ENCODE results near the gene ANKS1B.
"Not testable (repeated sequence)": the region's sequence is repeated elsewhere in the genome, so short reads cannot be mapped to it uniquely, and the experiment has no call there.

Gene ANKS1B

DNA sequence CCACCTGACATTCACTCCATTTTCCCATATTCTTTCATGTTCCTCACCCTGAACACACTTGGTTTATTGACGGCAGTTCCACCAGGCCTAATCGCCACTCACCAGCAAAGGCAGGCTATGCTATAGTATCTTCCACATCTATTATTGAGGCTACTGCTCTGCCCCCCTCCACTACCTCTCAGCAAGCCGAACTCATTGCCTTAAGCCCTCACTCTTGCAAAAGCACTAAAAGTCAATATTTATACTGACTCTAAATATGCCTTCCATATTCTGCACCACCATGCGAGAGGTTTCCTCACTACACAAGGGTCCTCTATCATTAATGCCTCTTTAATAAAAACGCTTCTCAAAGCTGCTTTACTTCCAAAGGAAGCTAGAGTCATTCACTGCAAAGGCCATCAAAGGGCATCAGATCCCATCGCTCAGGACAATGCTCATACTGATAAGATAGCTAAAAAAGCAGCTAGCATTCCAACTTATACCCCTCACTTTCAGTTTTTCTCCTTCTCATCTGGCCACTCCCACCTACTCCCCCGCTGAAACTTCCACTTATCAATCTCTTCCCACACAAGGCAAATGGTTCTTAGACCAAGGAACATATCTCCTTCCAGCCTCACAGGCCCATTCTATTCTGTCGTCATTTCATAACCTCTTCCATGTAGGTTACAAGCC is 265.2 kb downstream of the ANKS1B start:
- H3K27me3 ChIP-seq (replicated peaks in 2 of 5; ENCODE audit: control insufficient read depth in 4 of 5, insufficient read depth in 5 of 5, low read length in 4 of 5); H3K27ac ChIP-seq (ENCODE audit: insufficient read depth in 1 of 2, low read depth in 1 of 2, low read length in 2 of 2, poor library complexity in 1 of 2, severe bottlenecking in 2 of 2); H3K36me3 ChIP-seq (ENCODE audit: control insufficient read depth in 4 of 4, insufficient read depth in 4 of 4, low read length in 3 of 4); DNase-seq; CTCF ChIA-PET; H3K4me1 ChIP-seq (ENCODE audit: control extremely low read depth in 1 of 4, control insufficient read depth in 4 of 4, insufficient read depth in 4 of 4, low read length in 3 of 4); H3K9me3 ChIP-seq (ENCODE audit: control extremely low read depth in 1 of 5, control insufficient read depth in 4 of 5, insufficient read depth in 2 of 5, low read depth in 1 of 5, low read length in 4 of 5); POLR2A ChIA-PET; H3K4me3 ChIP-seq (ENCODE audit: control insufficient read depth in 1 of 7, extremely low read depth in 1 of 7, insufficient read depth in 4 of 7, low read depth in 2 of 7, low read length in 6 of 7): not testable (repeated sequence)
- WGBS (ENCODE audit: insufficient coverage), result 85% methylated on average over 7 of the region's 8 CpGs

DNA sequence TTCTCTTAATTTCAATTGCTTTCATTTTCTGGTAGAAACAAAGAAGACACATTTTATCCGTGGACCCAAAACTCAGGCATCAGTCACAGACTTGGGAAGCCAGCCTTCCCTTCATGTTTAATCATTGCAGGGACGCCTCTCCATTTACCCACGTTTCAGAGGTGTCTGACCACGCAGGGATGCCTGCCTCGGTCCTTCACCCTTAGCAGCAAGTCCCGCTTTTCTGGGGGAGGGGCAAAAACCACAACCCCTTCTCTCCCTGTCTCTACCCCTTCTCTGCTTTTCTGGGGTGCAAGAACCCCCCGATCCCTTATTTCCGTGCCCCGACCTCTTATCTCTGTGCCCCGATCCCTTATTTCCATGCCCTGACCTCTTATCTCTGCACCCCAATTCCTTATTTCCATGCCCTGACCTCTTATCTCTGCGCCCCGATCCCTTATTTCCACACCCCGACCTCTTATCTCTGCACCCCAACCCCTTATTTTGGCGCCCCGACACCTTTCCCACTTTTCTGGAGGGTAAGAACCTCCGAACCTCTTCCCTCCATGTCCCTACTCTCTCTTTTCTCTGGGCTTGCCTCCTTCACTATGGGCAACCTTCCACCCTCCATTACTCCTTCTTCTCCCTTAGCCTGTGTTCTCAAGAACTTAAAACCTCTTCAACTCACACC is 268.8 kb downstream of the ANKS1B start:
- H3K27ac ChIP-seq (ENCODE audit: insufficient read depth in 1 of 2, low read depth in 1 of 2, low read length in 2 of 2, poor library complexity in 1 of 2, severe bottlenecking in 2 of 2); DNase-seq; POLR2A ChIA-PET; H3K4me1 ChIP-seq (ENCODE audit: control extremely low read depth in 1 of 4, control insufficient read depth in 4 of 4, insufficient read depth in 4 of 4, low read length in 3 of 4); H3K36me3 ChIP-seq (ENCODE audit: control insufficient read depth in 4 of 4, insufficient read depth in 4 of 4, low read length in 3 of 4); H3K9me3 ChIP-seq (ENCODE audit: control extremely low read depth in 1 of 5, control insufficient read depth in 4 of 5, insufficient read depth in 2 of 5, low read depth in 1 of 5, low read length in 4 of 5); CTCF ChIA-PET; H3K27me3 ChIP-seq (replicated peaks in 2 of 5; ENCODE audit: control insufficient read depth in 4 of 5, insufficient read depth in 5 of 5, low read length in 4 of 5); H3K4me3 ChIP-seq (ENCODE audit: control insufficient read depth in 1 of 7, extremely low read depth in 1 of 7, insufficient read depth in 4 of 7, low read depth in 2 of 7, low read length in 6 of 7): not testable (repeated sequence)
- WGBS (ENCODE audit: insufficient coverage), result 91% methylated on average over 13 of the region's 16 CpGs

DNA sequence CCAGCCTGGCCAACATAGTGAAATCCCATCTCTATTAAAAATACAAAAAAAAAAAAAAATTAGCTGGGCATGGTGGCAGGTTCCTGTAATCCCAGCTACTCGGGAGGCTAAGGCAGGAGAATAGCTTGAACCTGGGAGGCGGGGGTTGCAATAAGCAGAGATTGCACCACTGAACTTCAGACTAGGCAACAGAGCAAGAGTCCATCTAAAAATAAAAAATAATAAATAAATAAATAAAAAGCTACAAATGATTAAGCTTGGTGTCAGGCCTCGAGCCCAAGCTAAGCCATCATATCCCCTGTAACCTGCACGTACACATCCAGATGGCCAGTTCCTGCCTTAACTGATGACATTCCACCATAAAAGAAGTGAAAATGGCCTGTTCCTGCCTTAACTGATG is 269.8 kb downstream of the ANKS1B start:
- POLR2A ChIA-PET, CTCF ChIA-PET: not testable (repeated sequence)
- no CpG with 5 or more reads among the region's 4 CpGs for WGBS (ENCODE audit: insufficient coverage)

DNA sequence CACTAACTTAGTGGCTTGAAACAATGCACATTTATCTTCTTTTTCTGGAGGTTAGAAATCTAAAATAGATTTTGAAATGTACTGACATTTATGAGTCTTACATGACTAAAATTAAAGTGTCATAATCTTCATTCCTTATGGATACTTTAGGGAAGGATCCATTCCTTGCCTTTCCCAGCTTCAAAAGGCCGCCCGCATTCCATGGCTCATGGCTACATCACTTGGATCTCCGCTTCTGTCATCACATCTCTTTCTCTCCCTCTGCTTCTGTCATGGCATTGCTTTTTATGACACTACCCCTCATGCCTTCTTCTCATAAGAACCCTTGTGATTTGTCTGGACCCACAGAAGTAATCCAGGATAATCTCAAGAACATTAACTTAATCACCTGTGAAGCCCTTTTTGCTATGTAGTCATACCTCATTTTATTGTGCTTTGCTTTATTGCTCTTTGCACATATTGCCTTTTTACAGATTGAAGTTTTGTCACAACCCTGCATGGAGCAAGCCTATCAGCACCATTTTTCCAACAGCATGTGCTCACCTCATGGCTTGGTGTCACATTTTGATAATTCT is 270.7 kb downstream of the ANKS1B start:
- no peak for DNase-seq
- WGBS (ENCODE audit: insufficient coverage), result 100% methylated on average over 3 of the region's 3 CpGs
- Histone ChIP-seq H3K36me3 (ENCODE audit: control insufficient read depth in 4 of 4, insufficient read depth in 4 of 4, low read length in 3 of 4) (no peaks in the 10 kb centered on the region), H3K4me1 (ENCODE audit: control extremely low read depth in 1 of 4, control insufficient read depth in 4 of 4, insufficient read depth in 4 of 4, low read length in 3 of 4) (no peaks in the 10 kb centered on the region), H3K4me3 (ENCODE audit: control insufficient read depth in 1 of 7, extremely low read depth in 1 of 7, insufficient read depth in 4 of 7, low read depth in 2 of 7, low read length in 6 of 7) (no peak overlapping the region), H3K27me3 (replicated peaks in 2 of 5; ENCODE audit: control insufficient read depth in 4 of 5, insufficient read depth in 5 of 5, low read length in 4 of 5) (no peaks in the 10 kb centered on the region), H3K9me3 (ENCODE audit: control extremely low read depth in 1 of 5, control insufficient read depth in 4 of 5, insufficient read depth in 2 of 5, low read depth in 1 of 5, low read length in 4 of 5) (no peaks in the 10 kb centered on the region), H3K27ac (ENCODE audit: insufficient read depth in 1 of 2, low read depth in 1 of 2, low read length in 2 of 2, poor library complexity in 1 of 2, severe bottlenecking in 2 of 2) (no peak overlapping the region)
- ChIA-PET POLR2A (no interaction called here), CTCF (no interaction called here)

More for the DNA sequence above, 269.8 kb downstream of the ANKS1B start:
- H3K27me3 ChIP-seq (replicated peaks in 2 of 5; ENCODE audit: control insufficient read depth in 4 of 5, insufficient read depth in 5 of 5, low read length in 4 of 5); DNase-seq; H3K9me3 ChIP-seq (ENCODE audit: control extremely low read depth in 1 of 5, control insufficient read depth in 4 of 5, insufficient read depth in 2 of 5, low read depth in 1 of 5, low read length in 4 of 5); H3K4me3 ChIP-seq (ENCODE audit: control insufficient read depth in 1 of 7, extremely low read depth in 1 of 7, insufficient read depth in 4 of 7, low read depth in 2 of 7, low read length in 6 of 7); H3K27ac ChIP-seq (ENCODE audit: insufficient read depth in 1 of 2, low read depth in 1 of 2, low read length in 2 of 2, poor library complexity in 1 of 2, severe bottlenecking in 2 of 2); H3K4me1 ChIP-seq (ENCODE audit: control extremely low read depth in 1 of 4, control insufficient read depth in 4 of 4, insufficient read depth in 4 of 4, low read length in 3 of 4); H3K36me3 ChIP-seq (ENCODE audit: control insufficient read depth in 4 of 4, insufficient read depth in 4 of 4, low read length in 3 of 4): not testable (repeated sequence)

DNA sequence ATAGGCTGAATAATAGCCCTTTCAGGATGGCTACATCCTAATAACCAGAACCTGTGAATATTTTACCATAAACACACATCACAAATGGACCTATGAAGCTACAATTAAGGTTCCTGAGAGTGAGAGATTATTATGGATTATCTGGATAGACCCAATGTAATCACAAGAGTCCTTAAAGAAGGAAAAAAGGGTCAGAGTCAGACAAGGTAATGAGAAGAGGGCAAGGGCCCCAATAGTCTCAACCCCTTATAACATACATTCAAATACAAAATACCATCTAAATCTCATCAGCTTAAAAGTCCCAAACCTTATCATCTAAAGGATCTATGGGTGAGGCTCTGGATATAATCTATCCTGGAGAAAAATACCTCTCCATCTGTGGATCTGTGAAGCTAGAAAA is 272.5 kb downstream of the ANKS1B start:
- no peaks in the 10 kb centered on the region for H3K36me3 ChIP-seq (ENCODE audit: control insufficient read depth in 4 of 4, insufficient read depth in 4 of 4, low read length in 3 of 4)
- no peaks in the 10 kb centered on the region for H3K4me1 ChIP-seq (ENCODE audit: control extremely low read depth in 1 of 4, control insufficient read depth in 4 of 4, insufficient read depth in 4 of 4, low read length in 3 of 4)
- no peaks in the 10 kb centered on the region for H3K27me3 ChIP-seq (replicated peaks in 2 of 5; ENCODE audit: control insufficient read depth in 4 of 5, insufficient read depth in 5 of 5, low read length in 4 of 5)
- no peak overlapping the region for H3K27ac ChIP-seq (ENCODE audit: insufficient read depth in 1 of 2, low read depth in 1 of 2, low read length in 2 of 2, poor library complexity in 1 of 2, severe bottlenecking in 2 of 2)
- H3K9me3 ChIP-seq (ENCODE audit: control extremely low read depth in 1 of 5, control insufficient read depth in 4 of 5, insufficient read depth in 2 of 5, low read depth in 1 of 5, low read length in 4 of 5), result no peaks in the 10 kb centered on the region
- DNase-seq, result no peak
- CTCF ChIA-PET, result no interaction called here
- no peak overlapping the region for H3K4me3 ChIP-seq (ENCODE audit: control insufficient read depth in 1 of 7, extremely low read depth in 1 of 7, insufficient read depth in 4 of 7, low read depth in 2 of 7, low read length in 6 of 7)
- POLR2A ChIA-PET, result no interaction called here

DNA sequence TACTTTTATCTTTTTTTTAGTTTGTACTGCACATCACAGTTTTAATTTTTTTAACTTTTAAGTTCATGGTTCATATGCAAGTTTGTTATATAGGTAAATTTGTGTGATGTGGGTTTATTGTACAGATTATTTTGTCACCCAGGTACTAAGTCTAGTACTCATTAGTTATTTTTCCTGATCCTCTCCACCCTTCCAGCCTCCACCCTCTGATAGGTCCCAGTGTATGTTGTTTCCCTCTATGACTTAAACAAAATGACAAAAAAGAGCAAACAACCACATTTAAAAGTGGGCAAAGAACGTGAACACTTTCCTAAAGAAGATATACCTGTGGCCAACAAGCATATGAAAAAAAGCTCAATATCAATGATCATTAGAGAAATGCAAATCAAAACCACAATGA is 273.5 kb downstream of the ANKS1B start:
- H3K4me3 ChIP-seq (ENCODE audit: control insufficient read depth in 1 of 7, extremely low read depth in 1 of 7, insufficient read depth in 4 of 7, low read depth in 2 of 7, low read length in 6 of 7), result no peak overlapping the region
- no peaks in the 10 kb centered on the region for H3K4me1 ChIP-seq (ENCODE audit: control extremely low read depth in 1 of 4, control insufficient read depth in 4 of 4, insufficient read depth in 4 of 4, low read length in 3 of 4)
- H3K27ac ChIP-seq (ENCODE audit: insufficient read depth in 1 of 2, low read depth in 1 of 2, low read length in 2 of 2, poor library complexity in 1 of 2, severe bottlenecking in 2 of 2), result no peak overlapping the region
- no peak for DNase-seq
- ChIA-PET CTCF (no interaction called here), POLR2A (no interaction called here)
- no peaks in the 10 kb centered on the region for H3K9me3 ChIP-seq (ENCODE audit: control extremely low read depth in 1 of 5, control insufficient read depth in 4 of 5, insufficient read depth in 2 of 5, low read depth in 1 of 5, low read length in 4 of 5)
- no peaks in the 10 kb centered on the region for H3K27me3 ChIP-seq (replicated peaks in 2 of 5; ENCODE audit: control insufficient read depth in 4 of 5, insufficient read depth in 5 of 5, low read length in 4 of 5)
- no CpG with 5 or more reads among the region's 1 CpG for WGBS (ENCODE audit: insufficient coverage)
- no peaks in the 10 kb centered on the region for H3K36me3 ChIP-seq (ENCODE audit: control insufficient read depth in 4 of 4, insufficient read depth in 4 of 4, low read length in 3 of 4)

DNA sequence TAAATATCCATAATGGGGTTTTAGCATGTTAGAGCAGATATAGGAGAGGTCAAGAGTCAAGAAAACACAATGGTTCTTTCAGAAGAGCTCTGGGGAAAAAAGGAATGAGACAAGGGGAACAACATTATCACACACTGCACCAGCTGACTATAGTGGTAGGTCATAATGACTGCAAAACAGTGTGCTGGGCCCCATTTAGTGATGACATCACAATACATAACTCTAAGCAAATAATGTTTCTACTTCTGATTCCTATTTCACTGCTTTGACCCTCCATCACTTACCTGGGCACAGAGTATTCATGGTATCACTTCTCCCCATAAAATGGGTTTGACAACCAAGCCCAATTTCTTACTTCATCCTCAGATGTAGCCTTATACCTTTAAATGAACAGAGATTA is 275.1 kb downstream of the ANKS1B start:
- ChIA-PET CTCF (interaction anchor here (0.6 kb wide), 1 partner anchor 29 kb away, joined by 3 read pairs; no protein-coding TSS in a partner anchor), POLR2A (no interaction called here)
- Histone ChIP-seq H3K36me3 (ENCODE audit: control insufficient read depth in 4 of 4, insufficient read depth in 4 of 4, low read length in 3 of 4) (no peaks in the 10 kb centered on the region), H3K4me1 (ENCODE audit: control extremely low read depth in 1 of 4, control insufficient read depth in 4 of 4, insufficient read depth in 4 of 4, low read length in 3 of 4) (no peaks in the 10 kb centered on the region), H3K4me3 (ENCODE audit: control insufficient read depth in 1 of 7, extremely low read depth in 1 of 7, insufficient read depth in 4 of 7, low read depth in 2 of 7, low read length in 6 of 7) (no peak overlapping the region), H3K27me3 (replicated peaks in 2 of 5; ENCODE audit: control insufficient read depth in 4 of 5, insufficient read depth in 5 of 5, low read length in 4 of 5) (no peaks in the 10 kb centered on the region), H3K27ac (ENCODE audit: insufficient read depth in 1 of 2, low read depth in 1 of 2, low read length in 2 of 2, poor library complexity in 1 of 2, severe bottlenecking in 2 of 2) (no peak overlapping the region), H3K9me3 (ENCODE audit: control extremely low read depth in 1 of 5, control insufficient read depth in 4 of 5, insufficient read depth in 2 of 5, low read depth in 1 of 5, low read length in 4 of 5) (no peaks in the 10 kb centered on the region)
- DNase-seq, result no peak
